ENCODE measurements around the gene SDK1. TPM values are rescaled to one million over a fixed set of nuclear protein-coding genes. Genes with fewer than 3 reads are reported as not detected.

The SDK1 gene
- total and polyA plus RNA-seq, 10 of the 15 experiments (the other 5 are each of a cell fraction or from before 2014, with no cell fraction given): 0.14 to 0.33 TPM; not detected in 8

DNA sequence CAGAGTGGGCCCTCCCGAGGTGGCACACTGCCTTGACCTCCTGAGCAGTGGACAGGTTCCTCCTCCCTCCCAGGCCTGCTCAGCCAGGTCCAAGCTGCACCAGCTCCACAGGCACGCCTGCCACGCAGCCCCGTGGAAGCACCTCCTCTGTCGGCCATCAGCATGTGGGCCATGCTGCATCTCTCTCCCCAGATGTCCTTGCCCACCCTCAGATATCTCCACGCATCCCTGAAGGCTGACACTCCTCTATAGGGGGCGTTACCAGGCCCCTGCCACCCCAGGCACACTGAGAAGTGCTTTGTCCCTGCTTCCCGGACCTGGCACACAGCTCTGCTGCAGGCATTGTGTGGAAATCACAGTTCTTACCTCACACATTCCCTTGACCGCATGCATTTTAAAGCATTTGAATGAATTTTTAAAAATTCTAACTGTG, 598.5 kb downstream of the SDK1 start:
- Histone ChIP-seq H4K20me1 (ENCODE audit: control insufficient read depth, insufficient read depth) (no peaks in the 10 kb centered on the region), H3K27me3 (replicated peaks in 1 of 2; ENCODE audit: control insufficient read depth in 2 of 2, insufficient read depth in 2 of 2, low read length in 1 of 2) (no peaks in the 10 kb centered on the region), H3K4me1 (ENCODE audit: control insufficient read depth, insufficient read depth, low read length) (no peaks in the 10 kb centered on the region), H3K4me3 (no peak overlapping the region), H3K4me2 (ENCODE audit: control insufficient read depth, insufficient read depth) (no peak overlapping the region), H3K9ac (ENCODE audit: control insufficient read depth, insufficient read depth, low read length) (no peak overlapping the region), H3K79me2 (ENCODE audit: control insufficient read depth, insufficient read depth, low read length) (no peaks in the 10 kb centered on the region), H3K36me3 (ENCODE audit: control insufficient read depth in 2 of 2, insufficient read depth in 2 of 2, low read length in 1 of 2) (no peaks in the 10 kb centered on the region), H3K27ac (ENCODE audit: control insufficient read depth, insufficient read depth) (no peak overlapping the region), H3K9me3 (replicated peaks; ENCODE audit: control insufficient read depth, insufficient read depth, low read length) (no peaks in the 10 kb centered on the region; the same call in 2 of the 3 replicates), H2AFZ (ENCODE audit: control insufficient read depth, low read depth, low read length) (no peak overlapping the region)
- 27% methylated on average over 9 of the region's 9 CpGs for WGBS (ENCODE audit: insufficient coverage, insufficient replicate concordance, low lambda C conversion rate, missing lambda C conversion rate)
- DNase-seq (ENCODE audit: low read depth, low spot score): no peak
- ATAC-seq: no peak
- CTCF ChIA-PET: interaction anchor here (1.2 kb wide), 1 partner anchor 10 kb away, joined by 4 read pairs; no protein-coding TSS in a partner anchor
- no peak for TF ChIP-seq KLF5 (IDR thresholded peaks at IDR 0.05; ENCODE audit: partially characterized antibody)
- no peak for TF ChIP-seq BRCA1 (IDR thresholded peaks at IDR 0.05; ENCODE audit: low read depth, low read length)
- TF ChIP-seq, protein P1, sequence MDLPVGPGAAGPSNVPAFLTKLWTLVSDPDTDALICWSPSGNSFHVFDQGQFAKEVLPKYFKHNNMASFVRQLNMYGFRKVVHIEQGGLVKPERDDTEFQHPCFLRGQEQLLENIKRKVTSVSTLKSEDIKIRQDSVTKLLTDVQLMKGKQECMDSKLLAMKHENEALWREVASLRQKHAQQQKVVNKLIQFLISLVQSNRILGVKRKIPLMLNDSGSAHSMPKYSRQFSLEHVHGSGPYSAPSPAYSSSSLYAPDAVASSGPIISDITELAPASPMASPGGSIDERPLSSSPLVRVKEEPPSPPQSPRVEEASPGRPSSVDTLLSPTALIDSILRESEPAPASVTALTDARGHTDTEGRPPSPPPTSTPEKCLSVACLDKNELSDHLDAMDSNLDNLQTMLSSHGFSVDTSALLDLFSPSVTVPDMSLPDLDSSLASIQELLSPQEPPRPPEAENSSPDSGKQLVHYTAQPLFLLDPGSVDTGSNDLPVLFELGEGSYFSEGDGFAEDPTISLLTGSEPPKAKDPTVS (IDR thresholded peaks at IDR 0.05; ENCODE audit: low read depth, low read length): no peak
- no peak for TF ChIP-seq PAX5 (IDR thresholded peaks at IDR 0.05; ENCODE audit: borderline replicate concordance, low read depth, low read length)
- no peak for TF ChIP-seq SIX5 (IDR thresholded peaks at IDR 0.05; ENCODE audit: low read depth, low read length, severe bottlenecking)
- TF ChIP-seq TCF12 (IDR thresholded peaks at IDR 0.05; ENCODE audit: low read depth, low read length): no peak
- TF ChIP-seq MEF2A (IDR thresholded peaks at IDR 0.05; ENCODE audit: insufficient read depth, low read depth, low read length): no peak
- no peak for TF ChIP-seq ZSCAN29 (IDR thresholded peaks at IDR 0.05)
- no peak for TF ChIP-seq ZZZ3 (IDR thresholded peaks at IDR 0.05; ENCODE audit: control insufficient read depth, insufficient read length, low read depth)
- no peak for FAIRE-seq
- POLR2A ChIA-PET: no interaction called here
- RAD21 ChIA-PET (ENCODE audit: unreplicated experiment): no interaction called here
- in situ Hi-C loops (cut with MboI) (loop anchor here (10.0 kb wide), 1 partner anchor 1035 kb away; no protein-coding TSS in a partner anchor), intact Hi-C loops (cut with micrococcal nuclease; ENCODE audit: unreplicated experiment) (loop anchor here (5.0 kb wide), 1 partner anchor 1032 kb away; no protein-coding TSS in a partner anchor)
- BruUV-seq (replicated peaks): no TSS peak
- SMC1A ChIA-PET (ENCODE audit: uncharacterized antibody, unreplicated experiment): no interaction called here

All from GM12878 (cell line).